NCI-H1092 (cell line): ENCODE measurements around the gene A1BG.
A peak's percentile ranks its signal among the peaks of the same experiment; 100 is the strongest.

Experiments used
- DNase-seq: peaks from one replicate; lab custom pipeline; 2025; lab: John Stamatoyannopoulos, UW

A1BG gene

DNA sequence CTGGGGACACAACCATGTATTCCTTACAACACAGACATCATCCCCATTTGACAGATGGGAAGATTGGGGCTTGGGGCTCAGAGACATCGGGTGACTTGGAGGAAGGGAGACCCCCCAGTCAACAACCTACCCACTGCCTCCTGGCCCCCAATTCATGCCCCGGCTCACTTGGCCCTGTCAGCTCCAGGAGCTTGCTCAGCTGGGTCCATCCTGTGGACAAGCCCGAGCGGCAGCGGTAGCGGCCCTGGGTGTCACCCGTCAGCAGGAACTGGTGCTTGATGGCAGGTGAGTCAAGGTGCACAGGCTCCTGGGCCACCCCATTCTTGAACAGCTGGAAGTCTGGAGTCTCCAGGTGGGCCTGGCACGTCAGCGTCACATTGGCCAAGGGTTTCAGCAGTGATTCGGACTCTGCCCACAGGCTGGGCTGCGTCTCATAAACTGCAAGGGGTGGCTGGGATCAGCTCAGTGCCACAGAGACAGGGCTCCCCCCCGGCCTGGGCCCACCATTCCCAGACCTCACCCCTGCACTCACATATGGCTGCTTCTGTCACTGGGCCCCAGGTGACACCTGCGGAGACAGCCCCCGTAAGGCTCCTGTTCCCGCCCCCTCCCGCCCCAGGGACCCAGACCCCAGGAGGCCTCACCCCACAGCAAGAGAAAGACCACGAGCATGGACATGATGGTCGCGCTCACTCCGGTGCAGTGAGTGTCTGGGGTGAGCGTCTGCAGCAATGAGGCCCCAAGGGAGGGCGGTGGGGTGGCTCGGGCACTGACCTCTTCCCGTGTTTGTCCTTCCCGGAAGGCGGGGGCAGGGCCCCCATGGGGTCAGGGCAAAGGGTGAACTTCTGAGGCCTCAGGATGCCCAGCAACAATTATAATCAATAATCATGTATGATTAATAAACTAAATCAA lies at the start of gene A1BG:
Gene A1BG (minus strand): TSS at position 733 of the 912 bp plus-strand sequence. CDS start 55 bp downstream, at position 678.
- no peak for DNase-seq

DNA sequence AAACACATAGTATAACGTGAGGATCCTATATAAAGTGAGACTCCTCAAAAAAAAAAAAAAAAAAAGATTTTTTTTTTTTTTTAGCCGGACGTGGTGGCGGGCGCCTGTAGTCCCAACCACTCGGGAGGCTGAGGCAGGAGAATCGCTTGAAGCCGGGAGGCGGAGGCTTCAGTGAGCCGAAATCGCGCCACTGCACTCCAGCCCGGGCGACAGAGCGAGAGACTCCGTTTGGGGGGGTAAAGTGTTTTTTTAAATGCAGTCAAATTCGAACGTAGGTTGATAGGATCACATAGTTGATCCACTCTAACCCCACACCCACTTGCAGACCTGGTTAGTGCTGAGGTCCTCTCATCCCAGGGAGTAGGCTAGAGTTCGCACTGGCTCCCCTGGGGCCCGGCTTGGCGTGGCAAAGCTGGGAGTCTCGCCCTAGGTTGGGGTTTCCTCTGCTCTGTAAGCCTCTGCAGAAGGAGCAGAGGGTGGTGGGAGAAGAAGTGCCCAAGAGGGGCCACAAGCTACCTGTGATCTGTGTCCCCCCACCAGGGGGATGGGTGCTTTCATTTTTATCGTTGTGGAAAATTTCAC lies 48.6 kb upstream of the A1BG start:
- DNase-seq = no peak

GRCh38 chr19:58400916-58401839 lies 47.9 kb upstream of the A1BG start:
- peak; percentile 97 for DNase-seq

DNA sequence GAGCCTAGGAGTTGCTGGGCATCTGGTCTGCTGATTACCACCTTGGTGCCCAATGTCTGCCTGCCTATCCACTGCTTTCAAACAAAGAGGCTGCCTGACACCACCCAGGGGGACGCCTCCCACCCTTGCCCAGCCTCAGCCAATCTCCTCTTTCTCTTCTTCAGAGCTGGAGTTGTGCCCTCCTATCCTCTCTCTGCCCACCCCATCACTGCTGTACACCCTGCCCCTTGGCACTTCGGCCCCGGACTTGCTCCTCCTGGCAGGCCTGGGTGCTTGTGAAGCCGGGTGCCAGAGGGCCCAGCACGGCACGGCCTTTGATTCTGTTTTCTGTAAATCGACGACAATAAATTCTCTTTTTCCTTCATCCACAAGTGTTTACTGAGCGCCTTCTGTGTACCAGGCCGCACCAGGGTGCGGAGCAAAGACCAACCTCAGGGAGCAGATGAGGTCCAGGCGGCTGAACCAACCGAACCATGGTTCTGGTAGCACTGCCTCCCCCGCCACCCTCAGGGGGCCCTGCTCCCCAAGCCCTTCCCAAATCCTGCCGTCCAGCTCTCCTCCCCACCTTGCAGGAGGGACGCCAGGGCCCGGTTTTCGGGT lies 47.1 kb upstream of the A1BG start:
- peak; percentile 17 for DNase-seq

- DNase-seq = no peak
These were observed 46.6 kb upstream of the A1BG start for GRCh38 chr19:58399903-58400302.

DNA sequence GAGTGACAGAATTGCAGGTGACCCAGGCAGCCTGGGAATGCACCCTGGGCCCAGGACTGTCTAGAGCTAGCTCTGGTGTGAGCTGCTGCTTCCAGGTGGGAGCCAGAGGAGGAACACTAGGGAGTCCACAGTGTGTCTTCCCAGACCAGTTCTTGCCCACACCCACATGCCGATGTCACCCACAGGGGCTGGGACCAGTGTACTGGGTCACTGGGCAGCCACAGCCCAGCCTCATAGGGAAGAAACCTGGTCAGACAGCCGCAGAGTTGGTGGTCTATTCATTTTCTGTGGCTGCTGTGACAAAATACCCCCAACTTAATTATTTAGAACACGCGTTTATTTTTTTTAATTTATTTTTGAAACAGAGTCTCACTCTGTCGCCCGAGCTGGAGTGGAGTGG lies 45.3 kb upstream of the A1BG start:
- DNase-seq = no peak

GRCh38 chr19:58398087-58398486 lies 44.8 kb upstream of the A1BG start:
- DNase-seq = no peak

- DNase-seq = no peak
These were observed 44.3 kb upstream of the A1BG start for GRCh38 chr19:58397533-58398037.

- DNase-seq = no peak
These were observed 43.6 kb upstream of the A1BG start for GRCh38 chr19:58396691-58397532.

- DNase-seq = no peak
These were observed 42.8 kb upstream of the A1BG start for GRCh38 chr19:58395979-58396627.

DNA sequence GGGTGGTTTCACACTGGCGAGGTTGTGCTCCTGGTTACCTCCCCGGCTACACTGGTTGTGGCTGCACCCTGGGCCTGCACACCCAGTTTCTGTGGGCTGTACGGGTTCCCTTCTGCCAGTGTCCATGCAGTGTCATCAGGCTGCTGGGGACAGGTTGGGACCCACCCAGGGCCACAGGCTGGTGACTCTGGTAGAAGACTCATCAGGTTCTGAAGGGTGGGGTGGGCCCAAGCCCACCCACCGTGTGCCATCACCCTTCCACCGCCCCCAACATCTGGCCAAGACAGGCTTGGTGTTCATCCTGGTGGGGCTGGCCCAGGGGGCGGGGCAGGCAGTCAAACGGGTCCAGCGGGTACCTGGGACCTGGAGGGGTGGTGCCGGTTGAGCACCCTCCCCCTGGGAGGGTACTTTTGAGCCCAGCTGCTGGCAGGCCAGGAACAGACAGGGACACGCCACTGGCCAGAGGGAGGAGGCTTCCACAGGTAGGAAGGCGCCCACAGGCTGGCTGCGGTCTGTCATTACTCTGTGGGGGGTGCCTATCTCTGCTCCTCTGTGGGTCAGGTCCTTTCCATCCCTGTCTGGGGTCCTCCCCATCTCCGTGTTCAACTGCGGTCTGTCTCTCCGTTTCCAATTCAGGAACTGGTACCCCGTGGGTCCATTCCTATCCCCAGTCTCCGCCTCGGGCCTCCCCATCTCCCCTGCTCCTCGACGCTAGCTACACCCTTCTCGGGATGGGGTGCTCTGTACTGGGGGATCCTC lies 42.1 kb upstream of the A1BG start, which contains the start of gene RNF225:
Gene RNF225 (plus strand): TSS at position 437 of the 759 bp plus-strand sequence. CDS start 434 bp downstream, outside the sequence.
- no peak for DNase-seq

DNA sequence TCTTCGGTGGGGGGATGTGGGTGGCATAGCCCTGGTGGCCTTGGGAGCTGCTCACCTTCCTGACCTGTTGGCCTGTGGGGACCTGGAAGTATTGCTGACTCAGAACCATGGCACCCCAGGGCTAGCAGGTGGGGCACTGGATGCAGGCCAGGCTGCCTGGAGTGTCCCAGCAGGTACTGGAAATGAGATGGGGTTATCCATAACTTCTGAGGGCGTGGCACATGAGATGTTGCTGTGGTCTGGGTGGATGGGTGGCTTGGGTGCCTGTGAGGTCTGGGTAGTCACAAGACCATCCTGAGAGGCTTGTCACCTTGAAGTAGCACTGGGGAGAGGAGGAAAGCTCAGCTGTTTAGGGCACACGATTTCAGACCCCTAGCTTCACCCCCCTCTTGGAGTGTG lies 41.5 kb upstream of the A1BG start:
- no peak for DNase-seq

DNA sequence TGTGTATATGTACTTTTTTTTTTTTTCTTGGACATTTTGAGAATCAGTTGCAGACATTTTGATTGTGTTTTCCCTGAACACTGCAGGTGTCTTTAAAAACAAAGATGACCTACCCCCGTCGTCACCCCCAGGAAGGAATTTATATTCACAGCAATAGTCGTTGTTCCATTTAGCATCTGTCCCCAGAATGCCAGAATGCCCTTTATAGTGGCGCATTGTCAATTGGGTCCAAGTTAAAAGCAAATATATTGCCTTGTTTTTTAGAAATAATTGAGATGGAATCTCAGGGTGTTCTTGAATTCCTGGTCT lies 40.4 kb upstream of the A1BG start:
- no peak for DNase-seq

GRCh38 chr19:58392945-58393724 lies 39.8 kb upstream of the A1BG start:
- DNase-seq = no peak

DNA sequence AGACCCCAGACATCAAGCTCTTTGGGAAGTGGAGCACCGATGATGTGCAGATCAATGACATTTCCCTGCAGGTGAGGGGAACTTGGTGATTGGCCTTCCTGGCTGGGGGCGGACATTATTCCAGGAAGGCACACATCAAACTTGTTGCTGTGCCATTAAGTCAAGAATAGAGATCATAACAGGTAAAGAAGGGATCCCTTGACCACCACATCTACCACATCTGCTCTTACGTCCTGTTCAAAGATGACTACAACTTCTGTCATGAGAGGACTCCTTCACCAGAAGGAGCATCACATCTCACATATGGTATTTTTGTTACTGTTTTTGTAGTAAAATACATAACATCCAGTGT lies 34.9 kb upstream of the A1BG start:
- no peak for DNase-seq

DNA sequence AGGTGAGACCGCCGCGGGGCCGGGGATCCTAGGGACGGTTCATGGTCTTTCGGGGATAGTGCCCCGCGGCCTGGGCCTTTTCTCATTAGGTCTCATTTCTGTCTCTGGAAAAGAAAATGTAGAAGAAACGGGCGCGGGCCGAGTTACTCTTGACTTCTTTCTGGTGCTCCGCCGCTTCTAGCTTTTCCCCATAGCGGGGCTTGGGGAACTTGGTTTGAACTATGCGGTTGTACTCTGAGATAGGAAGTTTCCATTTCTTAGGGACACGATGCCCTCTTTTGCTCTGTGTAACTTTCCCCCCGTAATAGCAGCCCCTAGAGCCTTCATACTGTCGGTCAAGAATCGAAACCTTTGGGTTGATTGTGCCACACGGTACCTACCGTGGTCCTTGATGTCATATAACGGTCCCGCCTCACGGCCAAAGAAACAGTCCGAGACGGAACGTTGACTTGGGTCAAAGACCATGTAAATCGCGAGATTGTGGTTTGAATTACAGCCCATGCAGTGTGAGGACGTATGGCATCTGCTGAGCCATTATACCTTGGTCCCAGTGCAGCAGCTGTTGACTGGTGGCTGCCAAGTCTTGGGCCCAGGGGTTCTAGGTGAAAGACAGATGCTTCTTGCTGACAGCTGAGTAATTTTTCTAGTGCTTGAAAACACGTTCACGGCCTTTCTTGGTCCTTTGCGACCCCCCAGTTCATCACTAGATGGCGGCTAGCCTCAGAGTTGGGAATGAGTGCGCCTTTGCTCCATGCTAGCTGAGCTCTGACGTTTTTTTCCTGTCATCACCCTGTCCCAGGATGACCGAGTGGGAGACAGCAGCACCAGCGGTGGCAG lies 34.3 kb upstream of the A1BG start:
- no peak for DNase-seq

- DNase-seq = peak; percentile 95
These were observed 33.5 kb upstream of the A1BG start, which contains the start of gene RPS5 for GRCh38 chr19:58386576-58387337. RPS5 (plus strand) TSS chr19:58387269; CDS start chr19:58388138, 869 bp downstream.
